Motor neuron (in vitro differentiated cells): ENCODE results near the gene PMCH. TPM values are rescaled to one million over a fixed set of nuclear protein-coding genes. Genes with fewer than 3 reads are reported as not detected.
"Not testable (repeated sequence)": the region's sequence is repeated elsewhere in the genome, so short reads cannot be mapped to it uniquely, and the experiment has no call there.

Experiments
- ATAC-seq, 8 experiments: fragments of 200-7000 bp; cut with Tn5 transposase; replicated peaks in 6 of 8; 2 replicates each; pipeline ENCODE4 v1.8.0; 2021; ENCODE audit warnings: mild to moderate bottlenecking in 8 of 8, moderate library complexity in 8 of 8
- H3K27ac ChIP-seq, 2 donors: fragments of 250-450 bp; sonication (Bioruptor Pico); 2 replicates each; pipeline ENCODE4 v1.9.0; 2021; ENCODE audit warnings: antibody characterized with exemption in 2 of 2, mild to moderate bottlenecking in 2 of 2, moderate library complexity in 1 of 2
- H3K4me1 ChIP-seq, 2 donors: fragments of 250-450 bp; sonication (Bioruptor Pico); replicated peaks in 1 of 2; 2 replicates each; pipeline ENCODE4 v1.6.1; 2021; ENCODE audit warnings: antibody characterized with exemption in 2 of 2, mild to moderate bottlenecking in 2 of 2, moderate library complexity in 1 of 2
- H3K4me3 ChIP-seq, 5 donors: fragments of 250-450 bp; sonication (Bioruptor Pico); 2 replicates each; pipeline ENCODE4 v1.9.0; 2021; ENCODE audit warnings: antibody characterized with exemption in 5 of 5, mild to moderate bottlenecking in 5 of 5, moderate library complexity in 4 of 5
- WGBS, 10 experiments: fragments of 450-650 bp; shearing (Covaris generic); methylation state at CpG; one replicate each; pipeline ENCODE4 v1.0.0; 2022; 5-methylcytosine and 5-hydroxymethylcytosine counted together
- in situ Hi-C, 9 experiments: fragments of 400-800 bp; cut with MboI; loops; one replicate each; pipeline ENCODE4 v1.15.0; 2021; ENCODE audit warnings: low sequenced_read_pairs in 9 of 9, low pct_unique_long_range_greater_than_20kb in 2 of 9; ENCODE audit not compliant: unreplicated experiment in 9 of 9
- total RNA-seq, 8 experiments: library from RNA; unstranded; fragments of 300-600 nt; gene quantifications; 2 replicates each; pipeline versions ENCODE4 v1.2.3 to v1.2.4, GENCODE V29; 2022

The PMCH gene
- total RNA-seq, 8 experiments from 2014 or later = not detected

DNA sequence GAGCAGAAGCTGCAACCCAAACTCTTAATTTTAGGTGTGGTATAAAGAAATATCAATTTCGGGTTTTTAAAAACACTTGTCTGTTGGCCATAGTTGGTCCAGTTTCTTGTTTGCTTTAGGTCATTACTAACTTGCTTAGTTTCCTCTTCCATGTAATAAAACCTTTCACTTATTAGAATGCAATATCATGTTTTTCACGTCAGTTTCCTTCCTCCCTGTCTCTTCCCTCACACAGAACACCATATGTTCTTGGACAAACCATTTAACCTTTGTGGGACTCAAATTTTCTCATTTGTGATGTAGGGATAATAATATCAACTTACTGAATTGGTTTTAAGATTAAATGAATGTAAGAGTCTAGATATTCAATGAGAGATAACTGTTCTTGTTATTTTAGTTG is 22.9 kb downstream of the PMCH start:
- in situ Hi-C loops = loop anchor here in 1 of 9 experiments (25.0 kb wide), 1 partner anchor 313 kb away; the partner anchor contains the start of gene IGF1
- 78 to 100% (median 95%) methylated on average over 1 to 2 of the region's 2 CpGs for WGBS, 10 experiments
- H3K27ac ChIP-seq = no peak overlapping the region
- ATAC-seq = no peak
- no peak overlapping the region for H3K4me3 ChIP-seq
- no peaks in the 10 kb centered on the region for H3K4me1 ChIP-seq

DNA sequence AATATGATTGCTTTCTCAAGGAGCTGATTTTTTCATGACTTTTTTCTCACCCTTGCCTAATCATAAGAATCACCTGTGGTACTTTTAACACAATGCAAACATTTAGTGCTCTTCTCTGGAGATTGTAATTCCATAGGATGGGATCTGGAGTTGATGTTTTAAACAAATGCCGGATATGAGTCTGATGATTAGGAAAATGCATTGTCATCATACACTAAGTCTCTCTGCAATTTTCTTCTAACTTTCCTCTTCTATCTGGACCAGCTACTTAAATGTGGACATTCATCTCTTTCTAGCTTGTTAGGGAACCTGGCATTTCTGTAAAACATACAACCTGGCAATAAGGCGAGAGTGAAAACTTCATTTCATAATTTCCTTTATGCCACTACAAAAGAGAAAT is 23.5 kb downstream of the PMCH start:
- in situ Hi-C loops = loop anchor here in 1 of 9 experiments (25.0 kb wide), 1 partner anchor 313 kb away; the partner anchor contains the start of gene IGF1
- Histone ChIP-seq H3K27ac (no peak overlapping the region), H3K4me3 (no peak overlapping the region), H3K4me1 (no peaks in the 10 kb centered on the region)
- WGBS, 10 experiments = 50 to 100% (median 100%) methylated on average over 1 to 2 of the region's 2 CpGs; no CpG with 5 or more reads in 2 of the 10 experiments
- ATAC-seq = no peak

DNA sequence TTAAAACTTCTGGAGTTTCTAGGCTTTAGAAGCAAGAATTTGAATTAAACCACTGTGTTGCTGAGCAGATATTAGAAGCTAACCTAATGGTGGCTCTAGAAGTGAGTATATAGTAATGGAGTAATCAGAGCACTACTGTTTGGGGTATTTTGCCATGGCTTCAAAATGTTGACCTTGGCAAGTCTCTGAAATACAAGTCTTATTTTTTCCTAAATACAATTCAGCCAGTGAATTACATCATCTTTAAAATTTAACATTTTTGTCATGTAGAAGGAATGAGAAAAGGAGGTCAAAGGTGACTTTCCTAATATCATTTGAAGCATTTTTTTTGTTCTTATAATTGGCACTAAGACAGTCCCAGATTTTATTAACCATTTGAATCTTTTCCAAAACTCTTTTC is 25.2 kb downstream of the PMCH start:
- Histone ChIP-seq H3K4me1 (no peaks in the 10 kb centered on the region), H3K27ac (no peak overlapping the region), H3K4me3 (no peak overlapping the region)
- ATAC-seq = no peak
- in situ Hi-C loops = loop anchor here in 1 of 9 experiments (25.0 kb wide), 1 partner anchor 315 kb away; the partner anchor contains the start of gene IGF1

DNA sequence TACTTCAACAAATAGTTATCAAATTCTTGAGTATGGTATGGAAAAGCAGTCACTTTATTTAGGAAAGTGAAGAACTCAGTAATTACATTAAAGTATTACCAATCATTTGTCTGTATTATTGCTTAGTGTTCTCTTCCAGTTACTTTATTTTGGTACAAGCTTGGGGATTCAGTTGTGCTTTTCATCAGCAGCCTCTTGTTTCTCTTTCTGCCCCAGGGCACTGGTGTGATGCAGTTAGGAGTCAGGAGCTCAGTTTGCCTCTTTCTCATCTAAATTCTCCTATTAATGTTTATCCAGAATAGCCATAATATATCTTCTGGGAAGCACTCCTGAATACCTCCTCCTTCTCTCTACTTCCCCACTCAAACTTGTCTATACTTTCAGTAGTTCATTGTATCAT is 25.7 kb downstream of the PMCH start:
- Histone ChIP-seq H3K4me1 (no peaks in the 10 kb centered on the region), H3K4me3 (no peak overlapping the region), H3K27ac (no peak overlapping the region)
- in situ Hi-C loops = loop anchor here in 1 of 9 experiments (25.0 kb wide), 1 partner anchor 315 kb away; the partner anchor contains the start of gene IGF1
- no peak for ATAC-seq

DNA sequence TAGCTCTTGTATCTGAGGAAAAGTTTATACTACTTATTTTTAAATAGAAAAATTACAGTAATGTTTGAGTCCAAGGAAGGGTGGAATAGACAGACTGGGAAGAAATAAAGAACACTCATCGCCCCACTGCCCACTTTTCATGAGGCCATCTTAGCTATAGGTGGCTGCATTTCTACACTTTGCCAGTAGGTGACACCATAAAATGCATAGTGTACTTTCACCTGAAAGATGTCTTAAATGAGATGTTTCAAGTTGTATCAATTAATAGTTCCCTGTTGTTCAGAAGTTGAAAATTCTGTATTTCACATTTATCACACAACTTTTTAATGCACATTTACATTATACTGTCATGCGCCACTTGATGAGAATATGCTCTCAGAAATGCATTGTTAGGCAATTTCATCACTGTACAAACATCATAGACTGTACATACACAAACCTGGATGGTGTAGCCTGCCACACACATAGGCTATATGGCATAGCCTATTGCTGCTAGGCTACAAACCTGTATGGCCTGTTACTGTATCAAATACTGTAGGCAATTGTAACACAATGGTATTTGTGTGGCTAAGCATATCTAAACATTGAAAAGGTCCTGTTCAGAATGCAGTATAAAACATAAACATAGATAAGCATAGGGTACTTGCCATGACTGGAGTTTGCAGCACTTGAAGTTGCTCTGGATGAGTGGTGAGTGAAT is 27.6 kb downstream of the PMCH start:
- peak in 4 of 8 experiments; percentile 21 to 50 (median 36) for ATAC-seq
- H3K4me1 ChIP-seq = no peaks in the 10 kb centered on the region
- in situ Hi-C loops = loop anchor here in 1 of 9 experiments (25.0 kb wide), 1 partner anchor 317 kb away; the partner anchor contains the start of gene IGF1
- WGBS, 10 experiments = 80 to 100% (median 100%) methylated on average over 1 to 2 of the region's 2 CpGs; no CpG with 5 or more reads in 1 of the 10 experiments
- H3K27ac ChIP-seq = no peak overlapping the region
- H3K4me3 ChIP-seq = no peak overlapping the region

DNA sequence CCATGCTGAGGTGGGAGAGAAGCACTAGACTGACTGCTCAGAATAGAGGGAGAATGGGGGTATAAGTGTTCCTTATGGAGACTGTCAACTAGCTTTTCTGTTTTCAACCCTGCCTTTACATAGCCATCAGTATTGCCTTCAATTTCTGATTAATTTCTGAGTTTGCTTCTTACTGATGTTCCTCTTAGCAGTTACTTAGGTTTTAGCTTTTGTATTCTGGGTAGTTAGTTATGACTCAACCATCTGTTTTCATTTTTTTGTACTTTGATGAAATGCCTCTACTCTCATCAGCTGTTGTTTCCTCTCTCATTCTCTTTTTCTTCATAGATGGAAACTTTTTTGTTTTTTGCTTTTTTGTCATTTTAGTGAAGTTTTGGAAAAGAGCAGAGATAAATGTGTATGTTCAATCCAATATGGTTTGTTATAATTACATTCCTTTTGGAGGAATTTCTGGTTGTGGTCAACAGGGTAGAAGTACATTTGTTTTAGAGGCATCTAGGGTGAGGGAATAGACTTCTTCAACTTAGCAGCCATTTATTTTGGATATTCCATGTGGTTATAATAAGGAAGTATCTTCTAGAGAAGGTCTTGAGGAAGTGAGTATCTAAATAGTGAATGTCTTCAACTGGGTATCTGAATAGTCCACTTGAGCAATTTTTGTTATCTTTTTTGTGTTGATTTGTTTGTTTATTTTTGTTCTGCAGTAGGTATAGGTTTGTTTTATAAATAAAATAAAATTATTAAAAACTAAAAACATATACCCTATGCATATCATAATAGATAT is 29.6 kb downstream of the PMCH start:
- H3K4me3 ChIP-seq = no peak overlapping the region
- ATAC-seq = no peak
- H3K27ac ChIP-seq = no peak overlapping the region
- H3K4me1 ChIP-seq = no peaks in the 10 kb centered on the region
- in situ Hi-C loops = loop anchor here in 1 of 9 experiments (25.0 kb wide), 1 partner anchor 319 kb away; the partner anchor contains the start of gene IGF1

DNA sequence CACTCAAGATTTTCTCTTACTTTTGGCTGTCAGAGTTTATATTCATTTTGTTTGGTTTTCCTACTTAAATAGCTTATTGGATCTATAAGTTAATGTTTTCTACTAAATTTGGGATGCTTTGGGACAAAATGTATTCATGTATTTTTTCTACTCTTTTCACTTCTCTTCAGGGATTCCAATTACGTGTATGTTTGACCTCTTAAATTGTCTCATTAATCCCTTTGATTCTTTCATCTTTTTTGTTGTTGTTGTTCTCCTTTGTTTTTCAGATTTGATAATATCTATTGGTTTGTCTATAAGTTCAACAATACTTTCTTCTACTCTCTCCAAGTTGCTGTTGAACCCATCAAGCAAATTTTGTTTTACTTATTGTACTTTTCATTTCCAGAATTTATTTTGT is 34.2 kb downstream of the PMCH start:
- H3K4me1 ChIP-seq = no peaks in the 10 kb centered on the region
- in situ Hi-C loops = loop anchor here in 1 of 9 experiments (25.0 kb wide), 1 partner anchor 324 kb away; the partner anchor contains the start of gene IGF1
- 80 to 100% (median 93%) methylated on average over 1 of the region's 1 CpG; no CpG with 5 or more reads in 2 of the 10 experiments for WGBS, 10 experiments
- no peak for ATAC-seq
- no peak overlapping the region for H3K4me3 ChIP-seq
- H3K27ac ChIP-seq = no peak overlapping the region

DNA sequence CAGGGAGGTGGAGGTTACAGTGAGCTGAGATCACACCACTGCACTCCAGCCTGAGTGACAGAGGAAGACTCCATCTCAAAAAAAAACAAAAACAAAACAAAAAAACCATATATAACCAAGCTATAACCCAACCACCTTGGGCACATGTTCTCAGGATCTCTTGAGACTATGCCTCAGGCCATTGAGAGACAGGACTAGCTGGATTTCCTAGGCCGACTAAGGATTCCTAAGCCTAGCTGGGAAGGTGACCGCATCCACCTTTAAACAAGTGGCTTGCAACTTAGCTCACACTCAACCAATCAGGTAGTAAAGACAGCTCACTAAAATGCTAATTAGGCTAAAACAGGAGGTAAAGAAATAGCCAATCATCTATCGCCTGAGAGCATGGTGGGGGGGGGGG is 42.4 kb downstream of the PMCH start:
- in situ Hi-C loops = loop anchor here in 1 of 9 experiments (25.0 kb wide), 1 partner anchor 332 kb away; the partner anchor contains the start of gene IGF1
- H3K4me3 ChIP-seq, H3K27ac ChIP-seq, H3K4me1 ChIP-seq, ATAC-seq: not testable (repeated sequence)
- WGBS, 10 experiments = 90 to 100% (median 100%) methylated on average over 1 to 2 of the region's 3 CpGs; no CpG with 5 or more reads in 7 of the 10 experiments

DNA sequence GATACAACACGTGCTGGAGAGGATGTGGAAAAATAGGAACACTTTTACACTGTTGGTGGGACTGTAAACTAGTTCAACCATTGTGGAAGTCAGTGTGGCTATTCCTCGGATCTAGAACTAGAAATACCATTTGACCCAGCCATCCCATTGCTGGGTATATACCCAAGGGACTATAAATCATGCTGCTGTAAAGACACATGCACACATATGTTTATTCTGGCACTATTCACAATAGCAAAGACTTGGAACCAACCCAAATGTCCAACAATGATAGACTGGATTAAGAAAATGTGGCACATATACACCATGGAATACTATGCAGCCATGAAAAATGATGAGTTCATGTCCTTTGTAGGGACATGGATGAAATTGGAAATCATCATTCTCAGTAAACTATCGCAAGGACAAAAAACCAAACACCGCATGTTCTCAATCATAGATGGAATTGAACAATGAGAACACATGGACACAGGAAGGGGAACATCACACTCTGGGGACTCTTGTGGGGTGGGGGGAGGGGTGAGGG is 50.5 kb downstream of the PMCH start:
- 100% methylated on average over 1 of the region's 4 CpGs; no CpG with 5 or more reads in 7 of the 10 experiments for WGBS, 10 experiments
- H3K4me3 ChIP-seq, H3K27ac ChIP-seq, in situ Hi-C loops, H3K4me1 ChIP-seq, ATAC-seq: not testable (repeated sequence)

Other genes starting within 250 kb of the PMCH start
- gene WASHC3, start 135.8 kb downstream of the PMCH start, total RNA-seq = 10 to 100 TPM; 25.8 to 76.8 (median 36.8) TPM
- 10 to 100 TPM; 13.8 to 37.7 (median 24.4) TPM for gene NUP37, start 77.7 kb downstream of the PMCH start, total RNA-seq
- 10 to 100 TPM in 3 of 8 experiments, 1 to 10 TPM in 5; 1.2 to 24.2 (median 2.5) TPM for gene PARPBP, start 77.7 kb downstream of the PMCH start, total RNA-seq